Measurements from ENCODE around the gene DPH7.

DNA sequence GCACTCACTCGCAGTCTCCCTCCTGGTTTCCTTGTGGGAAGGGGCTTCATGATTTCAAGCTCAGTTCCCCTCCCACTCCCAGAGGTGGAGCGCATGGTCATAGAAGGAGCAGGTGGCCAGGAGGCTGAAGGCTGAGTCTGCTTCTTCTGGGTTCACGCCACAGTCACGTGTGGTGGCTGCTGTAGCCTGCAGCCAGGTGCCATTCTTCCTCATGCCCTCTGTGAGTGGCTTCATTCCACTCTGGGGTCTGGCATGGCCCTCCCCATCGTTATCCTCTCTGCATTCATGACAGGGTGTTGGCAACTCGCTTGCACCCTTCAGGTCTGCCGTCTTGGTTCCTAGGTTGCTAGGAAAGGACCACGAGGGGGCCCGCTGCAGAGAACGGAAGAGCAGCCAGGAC, 23.5 kb downstream of the DPH7 start:
- TF ChIP-seq, protein P1, sequence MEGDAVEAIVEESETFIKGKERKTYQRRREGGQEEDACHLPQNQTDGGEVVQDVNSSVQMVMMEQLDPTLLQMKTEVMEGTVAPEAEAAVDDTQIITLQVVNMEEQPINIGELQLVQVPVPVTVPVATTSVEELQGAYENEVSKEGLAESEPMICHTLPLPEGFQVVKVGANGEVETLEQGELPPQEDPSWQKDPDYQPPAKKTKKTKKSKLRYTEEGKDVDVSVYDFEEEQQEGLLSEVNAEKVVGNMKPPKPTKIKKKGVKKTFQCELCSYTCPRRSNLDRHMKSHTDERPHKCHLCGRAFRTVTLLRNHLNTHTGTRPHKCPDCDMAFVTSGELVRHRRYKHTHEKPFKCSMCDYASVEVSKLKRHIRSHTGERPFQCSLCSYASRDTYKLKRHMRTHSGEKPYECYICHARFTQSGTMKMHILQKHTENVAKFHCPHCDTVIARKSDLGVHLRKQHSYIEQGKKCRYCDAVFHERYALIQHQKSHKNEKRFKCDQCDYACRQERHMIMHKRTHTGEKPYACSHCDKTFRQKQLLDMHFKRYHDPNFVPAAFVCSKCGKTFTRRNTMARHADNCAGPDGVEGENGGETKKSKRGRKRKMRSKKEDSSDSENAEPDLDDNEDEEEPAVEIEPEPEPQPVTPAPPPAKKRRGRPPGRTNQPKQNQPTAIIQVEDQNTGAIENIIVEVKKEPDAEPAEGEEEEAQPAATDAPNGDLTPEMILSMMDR (conservative IDR thresholded peaks at IDR 0.05 in 1 of 2, IDR thresholded peaks at IDR 0.05 in 1 of 2; ENCODE audit: extremely low read depth in 1 of 2, insufficient read depth in 1 of 2, low read depth in 1 of 2, low read length in 2 of 2) = no peak
- TF ChIP-seq EZH2 (IDR thresholded peaks at IDR 0.05; ENCODE audit: borderline replicate concordance, low read length) = no peak
